KMS-11 (cell line): ENCODE measurements around the gene ZNRF1.
A peak's percentile ranks its signal among the peaks of the same experiment; 100 is the strongest.
"Not testable (repeated sequence)": the region's sequence is repeated elsewhere in the genome, so short reads cannot be mapped to it uniquely, and the experiment has no call there.

Source experiments
- H2AFZ ChIP-seq: fragments of 200-600 bp; sonication (generic); 2 replicates; pipeline ENCODE4 v1.6.1; 2016; ENCODE audit warnings: antibody characterized with exemption, mixed run types, low read depth
- H3K27ac ChIP-seq: fragments of 200-600 bp; sonication (generic); 2 replicates; pipeline ENCODE4 v1.6.1; 2016; ENCODE audit warnings: mild to moderate bottlenecking, mixed run types
- H3K27me3 ChIP-seq: fragments of 200-600 bp; sonication (generic); 2 replicates; pipeline ENCODE4 v1.6.1; 2017; ENCODE audit warnings: mild to moderate bottlenecking, low read depth, mixed run types, moderate library complexity; ENCODE audit not compliant: insufficient read depth
- H3K36me3 ChIP-seq: fragments of 200-600 bp; sonication (generic); 2 replicates; pipeline ENCODE4 v1.6.1; 2017; ENCODE audit warnings: mild to moderate bottlenecking, mixed run types; ENCODE audit not compliant: insufficient read depth
- H3K4me1 ChIP-seq: fragments of 200-600 bp; sonication (generic); 2 replicates; pipeline ENCODE4 v1.6.1; 2016; ENCODE audit warnings: mild to moderate bottlenecking, low read depth, mixed run types; ENCODE audit not compliant: poor library complexity, severe bottlenecking
- H3K4me2 ChIP-seq: fragments of 200-600 bp; sonication (generic); 2 replicates; pipeline ENCODE4 v1.7.0; 2016; ENCODE audit warnings: mild to moderate bottlenecking, mixed run types
- H3K4me3 ChIP-seq: fragments of 200-600 bp; sonication (generic); IDR thresholded peaks from 2 replicates; pipeline ENCODE4 v1.6.1; 2017; ENCODE audit warnings: low read depth, low read length, mixed read lengths; ENCODE audit not compliant: insufficient read depth
- H3K79me2 ChIP-seq: fragments of 200-600 bp; sonication (generic); 2 replicates; pipeline ENCODE4 v1.6.1; 2016; ENCODE audit warnings: low read depth, mixed run types; ENCODE audit not compliant: insufficient read depth
- H3K9ac ChIP-seq: fragments of 200-600 bp; sonication (generic); 2 replicates; pipeline ENCODE4 v1.6.1; 2016; ENCODE audit warnings: mild to moderate bottlenecking, mixed run types
- H4K20me1 ChIP-seq: fragments of 200-600 bp; sonication (generic); 2 replicates; pipeline ENCODE4 v1.6.1; 2016; ENCODE audit warnings: mild to moderate bottlenecking, mixed run types; ENCODE audit not compliant: insufficient read depth
- CTCF ChIP-seq: fragments of 200-600 bp; sonication (generic); conservative IDR thresholded peaks from 2 replicates; pipeline ENCODE4 v1.6.1; 2017; ENCODE audit warnings: low read depth, mild to moderate bottlenecking, antibody characterized with exemption, low read length, moderate library complexity, mixed read lengths

Gene ZNRF1

GRCh38 chr16:75010427-75010826 lies 11.6 kb downstream of the ZNRF1 start:
- Histone ChIP-seq H3K9ac (no peak overlapping the region), H3K36me3 (no peaks in the 10 kb centered on the region), H2AFZ (no peak overlapping the region), H3K4me3 (no peak overlapping the region), H3K79me2 (peaks cover 13% of the 10 kb centered on the region; the same call in 1 of the 2 replicates), H3K4me2 (no peak overlapping the region), H3K27me3 (no peaks in the 10 kb centered on the region), H3K27ac (no peak overlapping the region), H4K20me1 (no peaks in the 10 kb centered on the region), H3K4me1 (peaks cover 27% of the 10 kb centered on the region)
- TF ChIP-seq CTCF: no peak

- no peak for TF ChIP-seq CTCF
- H3K4me3 ChIP-seq: no peak overlapping the region
- H3K27ac ChIP-seq: peak overlapping the region; percentile 52
- H2AFZ ChIP-seq: no peak overlapping the region
- H3K4me2 ChIP-seq: peak overlapping the region; percentile 50
- no peak overlapping the region; the same call in 1 of the 2 replicates for H3K9ac ChIP-seq
- H3K79me2 ChIP-seq: peaks cover 13% of the 10 kb centered on the region; the same call in 1 of the 2 replicates
- no peaks in the 10 kb centered on the region for H4K20me1 ChIP-seq
- H3K27me3 ChIP-seq: no peaks in the 10 kb centered on the region
- H3K36me3 ChIP-seq: no peaks in the 10 kb centered on the region
- peaks cover 27% of the 10 kb centered on the region for H3K4me1 ChIP-seq
Measured at GRCh38 chr16:75011634-75012307, 12.9 kb downstream of the ZNRF1 start.

- no peaks in the 10 kb centered on the region for H3K36me3 ChIP-seq
- H3K9ac ChIP-seq: no peak overlapping the region; the same call in 1 of the 2 replicates
- peaks cover 27% of the 10 kb centered on the region for H3K4me1 ChIP-seq
- no peak overlapping the region for H2AFZ ChIP-seq
- peaks cover 13% of the 10 kb centered on the region; the same call in 1 of the 2 replicates for H3K79me2 ChIP-seq
- peak overlapping the region; percentile 52 for H3K27ac ChIP-seq
- peak overlapping the region; percentile 50 for H3K4me2 ChIP-seq
- H3K4me3 ChIP-seq: no peak overlapping the region
- no peaks in the 10 kb centered on the region for H4K20me1 ChIP-seq
- TF ChIP-seq CTCF: no peak
- no peaks in the 10 kb centered on the region for H3K27me3 ChIP-seq
Measured at GRCh38 chr16:75012380-75013081, 13.7 kb downstream of the ZNRF1 start.

GRCh38 chr16:75013123-75013522 lies 14.3 kb downstream of the ZNRF1 start:
- peaks cover 13% of the 10 kb centered on the region; the same call in 1 of the 2 replicates for H3K79me2 ChIP-seq
- H3K9ac ChIP-seq: not testable (repeated sequence)

GRCh38 chr16:75014318-75014717 lies 15.5 kb downstream of the ZNRF1 start:
- Histone ChIP-seq H3K36me3 (no peaks in the 10 kb centered on the region), H3K9ac (no peak overlapping the region), H3K4me3 (no peak overlapping the region), H2AFZ (no peak overlapping the region), H4K20me1 (no peaks in the 10 kb centered on the region), H3K4me2 (no peak overlapping the region), H3K4me1 (peaks cover 27% of the 10 kb centered on the region), H3K27ac (no peak overlapping the region), H3K79me2 (peaks cover 13% of the 10 kb centered on the region; the same call in 1 of the 2 replicates), H3K27me3 (no peaks in the 10 kb centered on the region)
- TF ChIP-seq CTCF: no peak

More at GRCh38 chr16:75013123-75013522, 14.3 kb downstream of the ZNRF1 start:
- Histone ChIP-seq H3K27ac (0 out of 2 replicates have a peak overlapping the region, but pooled peaks have one; percentile 52), H3K4me1 (peaks cover 27% of the 10 kb centered on the region)
- not testable (repeated sequence) for H3K4me2 ChIP-seq, H4K20me1 ChIP-seq, H2AFZ ChIP-seq, H3K4me3 ChIP-seq, H3K36me3 ChIP-seq, H3K27me3 ChIP-seq

- H3K4me2 ChIP-seq, H2AFZ ChIP-seq, H3K27me3 ChIP-seq, H3K4me3 ChIP-seq, H3K27ac ChIP-seq, H4K20me1 ChIP-seq, H3K9ac ChIP-seq, H3K36me3 ChIP-seq: not testable (repeated sequence)
- Histone ChIP-seq H3K79me2 (peaks cover 13% of the 10 kb centered on the region; the same call in 1 of the 2 replicates), H3K4me1 (peaks cover 19% of the 10 kb centered on the region)
Measured at GRCh38 chr16:75016451-75017081, 17.7 kb downstream of the ZNRF1 start.
